ENCODE results near the gene GAD2. TPM values are rescaled to one million over a fixed set of nuclear protein-coding genes. Genes with fewer than 3 reads are reported as not detected.

GAD2 gene
- total and polyA plus RNA-seq, 2 experiments from 2014 or later: 0.56 to 0.86 TPM

DNA sequence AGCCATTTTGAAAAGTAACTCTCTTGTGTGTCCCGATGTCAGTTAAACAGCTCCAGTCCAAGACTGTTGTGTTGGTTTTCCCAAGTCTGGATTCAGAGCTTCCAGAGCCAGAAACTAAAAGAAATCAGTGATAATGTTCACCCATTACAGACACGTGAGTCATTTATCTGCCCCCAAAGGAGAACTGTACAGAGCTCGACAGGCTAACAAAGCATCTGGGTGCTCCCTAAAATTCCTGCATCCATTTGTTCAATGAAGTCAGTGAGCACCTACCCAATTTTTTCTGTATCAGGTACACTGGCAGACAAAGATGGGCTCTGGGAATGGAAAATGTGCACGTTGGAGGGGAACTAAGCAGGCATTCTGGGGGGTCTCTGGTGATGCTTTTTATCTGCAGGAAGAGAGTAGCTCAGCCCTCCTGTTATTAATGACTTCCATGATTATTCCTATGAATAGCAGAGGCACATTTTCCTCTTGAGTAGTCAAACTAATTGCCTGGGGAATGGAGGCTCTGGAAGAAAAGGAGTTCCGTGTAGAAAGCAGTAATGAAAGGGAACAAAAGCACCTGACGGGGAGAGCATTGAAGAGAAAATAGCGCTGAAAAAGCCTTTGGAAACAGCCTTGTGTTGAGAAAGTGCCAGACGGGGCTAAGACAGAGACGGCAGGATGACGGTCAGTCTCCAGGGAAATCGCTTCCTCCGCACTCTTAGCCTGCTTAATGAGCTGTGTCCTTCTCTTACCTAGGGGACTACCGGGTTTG is 75.3 kb downstream of the GAD2 start:
- Histone ChIP-seq H3K4me2 (no peak overlapping the region), H3F3A (replicated peaks; ENCODE audit: low read depth) (no peaks in the 10 kb centered on the region), H4K20me1 (replicated peaks; ENCODE audit: insufficient read depth) (no peaks in the 10 kb centered on the region), H3K4me1 (ENCODE audit: insufficient read depth) (no peaks in the 10 kb centered on the region), H3K79me2 (replicated peaks; ENCODE audit: insufficient read depth) (no peaks in the 10 kb centered on the region), H3K27me3 (ENCODE audit: insufficient read depth) (no peaks in the 10 kb centered on the region), H2AFZ (peak overlapping the region; percentile 14; the same call in 1 of the 2 replicates), H3K27ac (ENCODE audit: low read depth) (no peak overlapping the region), H3K4me3 (no peak overlapping the region), H3K36me3 (ENCODE audit: insufficient read depth) (no peaks in the 10 kb centered on the region), H3K9me2 (ENCODE audit: insufficient read depth) (peaks cover 18% of the 10 kb centered on the region)
- no peak for ATAC-seq
- no peak overlapping the region for H3K27ac Mint-ChIP-seq
- no peak overlapping the region for H3K4me3 Mint-ChIP-seq
- TF ChIP-seq, protein P1, sequence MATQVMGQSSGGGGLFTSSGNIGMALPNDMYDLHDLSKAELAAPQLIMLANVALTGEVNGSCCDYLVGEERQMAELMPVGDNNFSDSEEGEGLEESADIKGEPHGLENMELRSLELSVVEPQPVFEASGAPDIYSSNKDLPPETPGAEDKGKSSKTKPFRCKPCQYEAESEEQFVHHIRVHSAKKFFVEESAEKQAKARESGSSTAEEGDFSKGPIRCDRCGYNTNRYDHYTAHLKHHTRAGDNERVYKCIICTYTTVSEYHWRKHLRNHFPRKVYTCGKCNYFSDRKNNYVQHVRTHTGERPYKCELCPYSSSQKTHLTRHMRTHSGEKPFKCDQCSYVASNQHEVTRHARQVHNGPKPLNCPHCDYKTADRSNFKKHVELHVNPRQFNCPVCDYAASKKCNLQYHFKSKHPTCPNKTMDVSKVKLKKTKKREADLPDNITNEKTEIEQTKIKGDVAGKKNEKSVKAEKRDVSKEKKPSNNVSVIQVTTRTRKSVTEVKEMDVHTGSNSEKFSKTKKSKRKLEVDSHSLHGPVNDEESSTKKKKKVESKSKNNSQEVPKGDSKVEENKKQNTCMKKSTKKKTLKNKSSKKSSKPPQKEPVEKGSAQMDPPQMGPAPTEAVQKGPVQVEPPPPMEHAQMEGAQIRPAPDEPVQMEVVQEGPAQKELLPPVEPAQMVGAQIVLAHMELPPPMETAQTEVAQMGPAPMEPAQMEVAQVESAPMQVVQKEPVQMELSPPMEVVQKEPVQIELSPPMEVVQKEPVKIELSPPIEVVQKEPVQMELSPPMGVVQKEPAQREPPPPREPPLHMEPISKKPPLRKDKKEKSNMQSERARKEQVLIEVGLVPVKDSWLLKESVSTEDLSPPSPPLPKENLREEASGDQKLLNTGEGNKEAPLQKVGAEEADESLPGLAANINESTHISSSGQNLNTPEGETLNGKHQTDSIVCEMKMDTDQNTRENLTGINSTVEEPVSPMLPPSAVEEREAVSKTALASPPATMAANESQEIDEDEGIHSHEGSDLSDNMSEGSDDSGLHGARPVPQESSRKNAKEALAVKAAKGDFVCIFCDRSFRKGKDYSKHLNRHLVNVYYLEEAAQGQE (IDR thresholded peaks at IDR 0.05; ENCODE audit: unreplicated experiment): no peak
- TF ChIP-seq STAT1 (IDR thresholded peaks at IDR 0.05; ENCODE audit: unreplicated experiment) (no peak), ZNF114 (CRISPR knock-in tag; IDR thresholded peaks at IDR 0.05) (no peak), NANOG (IDR thresholded peaks at IDR 0.05; ENCODE audit: borderline replicate concordance) (no peak), EZH2 (IDR thresholded peaks at IDR 0.05; ENCODE audit: low read depth, unreplicated experiment) (no peak)
- TF ChIP-seq, protein P2, sequence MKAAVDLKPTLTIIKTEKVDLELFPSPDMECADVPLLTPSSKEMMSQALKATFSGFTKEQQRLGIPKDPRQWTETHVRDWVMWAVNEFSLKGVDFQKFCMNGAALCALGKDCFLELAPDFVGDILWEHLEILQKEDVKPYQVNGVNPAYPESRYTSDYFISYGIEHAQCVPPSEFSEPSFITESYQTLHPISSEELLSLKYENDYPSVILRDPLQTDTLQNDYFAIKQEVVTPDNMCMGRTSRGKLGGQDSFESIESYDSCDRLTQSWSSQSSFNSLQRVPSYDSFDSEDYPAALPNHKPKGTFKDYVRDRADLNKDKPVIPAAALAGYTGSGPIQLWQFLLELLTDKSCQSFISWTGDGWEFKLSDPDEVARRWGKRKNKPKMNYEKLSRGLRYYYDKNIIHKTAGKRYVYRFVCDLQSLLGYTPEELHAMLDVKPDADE (IDR thresholded peaks at IDR 0.05): no peak
- H3K9me3 Mint-ChIP-seq: no peaks in the 10 kb centered on the region
- no peaks in the 10 kb centered on the region for H3K36me3 Mint-ChIP-seq (ENCODE audit: low read depth)
- H3K27me3 Mint-ChIP-seq (ENCODE audit: insufficient read depth, low read depth, poor library complexity): no peaks in the 10 kb centered on the region
- DNase-seq (ENCODE audit: low spot score): no peak
- H3K4me1 Mint-ChIP-seq: no peaks in the 10 kb centered on the region

- Histone ChIP-seq H3K79me2 (replicated peaks; ENCODE audit: insufficient read depth) (no peaks in the 10 kb centered on the region), H3K9me2 (ENCODE audit: insufficient read depth) (peaks cover 15% of the 10 kb centered on the region), H3K27me3 (ENCODE audit: insufficient read depth) (no peaks in the 10 kb centered on the region), H3K4me2 (no peak overlapping the region), H4K20me1 (replicated peaks; ENCODE audit: insufficient read depth) (no peaks in the 10 kb centered on the region), H3K36me3 (ENCODE audit: insufficient read depth) (no peaks in the 10 kb centered on the region), H2AFZ (no peak overlapping the region), H3K27ac (ENCODE audit: low read depth) (no peak overlapping the region), H3K4me3 (no peak overlapping the region), H3F3A (replicated peaks; ENCODE audit: low read depth) (no peaks in the 10 kb centered on the region), H3K4me1 (ENCODE audit: insufficient read depth) (no peaks in the 10 kb centered on the region)
- H3K27ac Mint-ChIP-seq: no peak overlapping the region
- no peaks in the 10 kb centered on the region for H3K36me3 Mint-ChIP-seq (ENCODE audit: low read depth)
- H3K27me3 Mint-ChIP-seq (ENCODE audit: insufficient read depth, low read depth, poor library complexity): no peaks in the 10 kb centered on the region
- ATAC-seq: no peak
- no peak for DNase-seq (ENCODE audit: low spot score)
- H3K4me1 Mint-ChIP-seq: no peaks in the 10 kb centered on the region
- no peak overlapping the region for H3K4me3 Mint-ChIP-seq
- no peaks in the 10 kb centered on the region for H3K9me3 Mint-ChIP-seq
- TF ChIP-seq, protein P1 (IDR thresholded peaks at IDR 0.05; ENCODE audit: unreplicated experiment): no peak
- no peak for TF ChIP-seq STAT1 (IDR thresholded peaks at IDR 0.05; ENCODE audit: unreplicated experiment)
These were observed 79.8 kb downstream of the GAD2 start for GRCh38 chr10:26296360-26296759.

All from GM23338 (cell line).